Stimulated activated CD8-positive, alpha-beta memory T cell treated with anti-CD3 and anti-CD28 coated beads, Interleukin-12 subunit alpha, Interleukin-12 subunit beta, amount 100 ng/mL, for 24 hours (primary cell): ENCODE measurements around the gene SPECC1L.
"Not testable (repeated sequence)": the region's sequence is repeated elsewhere in the genome, so short reads cannot be mapped to it uniquely, and the experiment has no call there.

ENCODE experiments used
- DNase-seq: peaks from one replicate; pipeline ENCODE4 v3.0.0-alpha.2; 2020; ENCODE audit errors: extremely low read depth

The SPECC1L gene

DNA sequence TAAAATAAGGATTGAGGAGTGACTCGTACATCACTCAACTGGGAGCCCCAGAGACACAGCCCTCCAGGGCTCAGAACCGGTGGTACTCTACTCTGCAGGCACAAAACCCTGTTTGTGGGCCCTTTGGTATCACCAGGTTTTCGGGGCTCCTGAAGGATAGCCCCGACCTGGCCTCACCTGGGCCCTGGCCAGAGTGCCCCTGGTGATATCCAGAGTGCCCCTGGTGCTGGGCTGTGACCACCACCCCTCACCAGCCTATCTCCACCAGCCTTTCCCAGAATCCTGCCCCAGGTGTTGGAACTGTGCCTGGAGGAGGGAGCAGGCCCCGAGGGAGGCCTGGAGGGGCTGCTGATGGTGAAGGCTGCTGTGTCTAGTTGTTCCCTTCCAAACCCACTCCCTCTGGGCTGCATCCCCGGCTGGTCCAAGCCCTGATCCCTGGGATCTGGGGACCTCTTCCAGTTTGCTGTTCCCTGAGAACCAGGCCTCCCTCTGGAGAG is 23.6 kb upstream of the SPECC1L start:
- DNase-seq = no peak

- DNase-seq = no peak
Measured at GRCh38 chr22:24247564-24248344, 22.9 kb upstream of the SPECC1L start.

DNA sequence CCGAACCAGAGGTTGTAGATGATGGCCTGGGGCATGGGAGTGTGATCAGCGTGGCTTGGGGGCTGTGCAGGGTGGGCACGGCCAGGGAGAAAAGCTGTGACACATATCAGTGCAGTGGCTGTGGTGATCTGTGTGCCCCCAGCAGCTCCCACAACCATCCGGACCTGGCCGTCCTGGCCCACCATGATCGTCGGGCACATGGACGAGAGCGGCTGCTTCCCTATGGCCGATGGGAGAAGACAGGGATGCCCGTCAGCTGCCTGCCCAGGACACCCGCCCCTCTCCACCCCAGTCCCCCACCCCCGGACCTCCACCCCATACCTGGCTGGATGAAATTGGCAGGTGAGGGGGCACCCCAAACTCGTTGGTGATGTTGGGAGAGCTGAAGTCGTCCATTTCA is 22.0 kb upstream of the SPECC1L start:
- DNase-seq = not testable (repeated sequence)

DNA sequence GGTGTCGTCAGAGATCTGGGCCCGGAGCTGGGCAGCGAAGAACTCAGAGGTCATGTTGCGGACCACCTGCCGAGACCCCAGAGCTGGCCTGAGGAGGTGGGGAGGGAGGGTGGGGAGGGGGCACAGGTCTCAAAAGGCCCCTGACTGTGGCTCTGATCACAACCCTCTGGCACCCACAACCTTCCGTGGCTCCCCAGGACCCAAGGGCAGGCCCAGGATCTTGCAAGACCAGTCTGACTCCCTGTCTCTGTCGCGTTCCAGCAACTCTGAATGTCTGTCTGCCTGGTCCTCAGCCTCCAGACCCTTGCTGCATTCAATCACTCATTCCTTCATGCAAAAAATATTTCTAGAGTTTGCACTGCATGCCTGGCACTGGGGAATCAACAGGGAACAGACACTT is 21.2 kb upstream of the SPECC1L start:
- not testable (repeated sequence) for DNase-seq

GRCh38 chr22:24251286-24251685 is 19.3 kb upstream of the SPECC1L start:
- not testable (repeated sequence) for DNase-seq

DNA sequence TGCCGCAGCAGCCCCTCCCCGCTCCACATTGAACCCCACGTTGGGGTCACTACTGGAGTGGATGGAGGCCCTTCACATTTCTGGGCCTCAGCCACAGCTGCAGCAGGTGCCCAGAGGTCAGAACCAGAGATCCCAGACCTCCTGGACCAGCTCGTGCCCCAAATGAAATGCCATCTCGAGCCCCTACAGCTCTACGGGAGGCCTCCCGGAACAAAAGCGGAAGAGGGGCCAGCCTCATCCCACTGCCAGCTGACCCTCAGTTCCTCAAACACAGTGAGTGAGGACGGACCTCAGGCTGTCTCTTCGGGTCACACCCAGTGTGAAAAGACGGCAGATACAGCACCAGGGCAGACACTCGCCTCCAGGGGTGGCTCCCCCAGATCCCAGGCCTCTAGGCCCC is 17.5 kb upstream of the SPECC1L start:
- not testable (repeated sequence) for DNase-seq

DNA sequence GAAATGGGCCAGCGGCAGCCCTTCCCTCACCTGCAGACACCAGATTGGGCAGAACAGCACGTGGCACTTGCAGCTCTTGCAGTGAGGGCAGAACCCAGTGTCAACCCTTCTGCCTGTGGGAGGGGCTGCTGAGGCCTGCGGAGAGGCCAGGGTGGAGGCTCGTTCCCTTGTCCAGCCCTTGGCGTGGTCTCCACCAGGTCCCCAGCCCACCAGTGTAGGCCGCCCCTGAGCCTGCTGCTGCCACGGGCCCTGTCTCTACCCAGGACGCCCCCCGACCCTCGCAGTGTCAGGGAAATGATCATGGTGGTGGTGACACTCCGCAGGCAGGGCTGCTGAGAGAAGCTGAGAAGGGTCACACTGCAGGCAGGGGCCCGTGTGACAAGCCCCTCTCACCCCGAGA is 14.5 kb upstream of the SPECC1L start:
- not testable (repeated sequence) for DNase-seq

GRCh38 chr22:24256736-24257135 is 13.9 kb upstream of the SPECC1L start:
- DNase-seq = not testable (repeated sequence)

- peak; percentile 20 for DNase-seq
Measured at GRCh38 chr22:24259459-24259858, 11.2 kb upstream of the SPECC1L start.

DNA sequence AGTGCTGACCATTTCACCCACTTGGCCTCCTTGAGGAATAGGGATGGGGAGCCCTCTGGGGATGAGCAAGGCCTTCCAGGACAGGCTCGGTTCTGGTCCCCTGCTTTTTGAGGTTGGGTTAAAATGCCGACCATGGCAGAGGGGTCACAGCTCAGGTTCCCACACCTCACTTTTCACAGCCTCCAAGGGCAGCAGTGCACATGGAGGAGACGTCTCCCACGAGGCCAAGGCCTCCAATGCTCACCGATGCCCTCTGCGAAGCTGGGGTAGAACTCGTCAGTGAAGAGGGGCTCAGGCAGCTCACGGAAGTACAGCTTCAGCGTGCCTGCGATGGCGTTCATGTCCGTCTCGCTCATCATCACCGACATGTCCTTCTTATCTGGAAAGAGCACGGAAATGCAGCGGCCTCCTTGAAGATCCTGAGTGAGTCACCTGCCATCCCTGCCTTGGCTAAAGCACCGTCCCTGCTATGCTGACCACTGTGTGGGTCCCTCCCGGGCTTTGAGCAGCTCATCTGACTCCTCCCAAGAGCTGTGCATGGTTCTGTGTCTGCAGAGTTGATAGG is 8.4 kb upstream of the SPECC1L start:
- DNase-seq = not testable (repeated sequence)

- DNase-seq = not testable (repeated sequence)
Measured at GRCh38 chr22:24263479-24263878, 7.2 kb upstream of the SPECC1L start.

DNA sequence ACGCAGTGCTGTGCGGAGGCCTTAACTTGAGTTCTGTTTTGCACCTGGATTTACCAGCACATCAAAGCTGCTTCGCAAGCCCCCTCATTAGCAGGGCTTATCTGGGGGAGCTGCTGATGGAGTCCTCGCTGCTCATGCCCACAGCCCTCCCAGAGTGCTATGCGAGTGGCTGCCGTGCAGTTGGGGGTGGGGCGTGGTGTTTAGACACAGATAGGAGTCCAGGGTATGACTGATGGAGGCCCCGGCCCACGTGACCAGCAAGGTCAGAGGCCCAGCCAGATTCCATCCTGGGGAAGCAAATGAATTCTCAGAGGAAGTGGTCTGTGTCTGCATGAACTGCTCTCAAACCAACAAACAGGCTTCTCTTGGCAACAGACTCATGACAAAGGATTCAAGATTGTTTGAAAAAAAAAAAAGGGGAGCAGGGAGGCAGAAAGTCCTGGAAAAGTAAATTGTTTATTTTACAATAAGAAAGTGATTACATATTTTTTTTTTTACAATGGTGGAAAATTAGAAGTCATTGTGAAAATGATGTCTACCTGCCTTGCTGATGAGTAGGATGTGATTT is 6.2 kb upstream of the SPECC1L start:
- DNase-seq = not testable (repeated sequence)

DNA sequence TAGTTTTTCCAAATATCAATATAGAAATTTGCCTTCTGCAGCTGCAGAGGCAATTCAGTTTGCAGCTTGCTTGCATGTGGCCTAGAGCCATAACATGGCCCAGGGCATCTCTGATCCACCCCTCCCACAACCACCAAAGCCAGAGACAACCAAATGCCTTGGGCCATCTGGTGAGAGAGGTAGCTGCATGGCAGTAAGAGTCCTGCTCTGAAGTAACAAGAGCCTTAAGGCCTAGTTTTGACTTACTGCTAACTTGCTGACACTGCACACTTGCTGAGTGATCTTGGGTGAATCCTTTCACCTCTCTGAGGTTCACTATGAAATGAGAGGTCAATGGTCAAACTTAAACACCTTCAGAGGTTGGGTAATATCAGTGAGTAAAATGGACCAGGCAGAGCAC is 4.9 kb upstream of the SPECC1L start:
- no peak for DNase-seq

GRCh38 chr22:24266495-24266894 is 4.1 kb upstream of the SPECC1L start:
- not testable (repeated sequence) for DNase-seq

DNA sequence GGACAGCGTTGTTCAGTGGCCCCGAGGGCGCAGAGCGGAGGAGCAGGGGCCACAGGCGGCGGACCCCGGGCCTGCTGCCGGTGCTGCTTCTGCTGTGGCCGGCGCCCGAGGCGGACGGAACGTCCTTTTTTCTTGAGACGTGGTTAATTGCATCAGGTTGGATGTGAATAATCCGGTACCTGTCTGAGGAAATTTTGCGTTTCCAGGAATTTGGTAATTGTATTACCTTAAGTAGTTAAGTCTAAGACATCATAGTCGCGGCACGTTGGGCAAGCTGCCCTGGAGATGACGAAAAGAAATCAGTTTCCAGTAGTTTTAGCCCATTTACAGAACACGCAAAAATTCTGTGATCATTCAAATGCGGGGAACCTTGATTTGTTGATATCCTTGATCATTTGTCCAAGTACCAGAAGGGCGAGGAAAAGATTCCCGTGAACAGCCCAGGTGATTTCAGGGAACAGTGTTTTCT is 789 bp downstream of the SPECC1L start:
- no peak for DNase-seq

- not testable (repeated sequence) for DNase-seq
Measured at GRCh38 chr22:24273031-24273430, 2.4 kb downstream of the SPECC1L start.

DNA sequence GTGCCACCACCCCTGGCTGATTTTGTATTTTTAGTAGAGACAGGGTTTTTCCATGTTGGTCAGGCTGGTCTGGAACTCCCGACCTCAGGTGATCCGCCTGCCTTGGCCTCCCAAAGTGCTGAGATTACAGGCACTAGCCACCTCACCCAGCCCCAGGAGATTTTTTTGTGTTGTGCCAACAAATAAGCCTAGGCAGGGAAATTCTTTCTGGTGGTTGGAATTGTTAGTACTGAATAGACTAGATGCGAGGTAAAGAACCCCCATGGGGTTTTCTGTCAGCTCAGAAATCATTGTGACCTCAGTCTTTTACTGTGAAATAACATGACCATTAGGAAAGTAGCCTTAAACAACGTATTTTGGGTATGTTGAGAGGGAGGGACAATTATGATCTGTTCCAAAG is 3.3 kb downstream of the SPECC1L start:
- not testable (repeated sequence) for DNase-seq

GRCh38 chr22:24274696-24275405 is 4.2 kb downstream of the SPECC1L start:
- not testable (repeated sequence) for DNase-seq

- DNase-seq = not testable (repeated sequence)
Measured at GRCh38 chr22:24280363-24280762, 9.7 kb downstream of the SPECC1L start.

DNA sequence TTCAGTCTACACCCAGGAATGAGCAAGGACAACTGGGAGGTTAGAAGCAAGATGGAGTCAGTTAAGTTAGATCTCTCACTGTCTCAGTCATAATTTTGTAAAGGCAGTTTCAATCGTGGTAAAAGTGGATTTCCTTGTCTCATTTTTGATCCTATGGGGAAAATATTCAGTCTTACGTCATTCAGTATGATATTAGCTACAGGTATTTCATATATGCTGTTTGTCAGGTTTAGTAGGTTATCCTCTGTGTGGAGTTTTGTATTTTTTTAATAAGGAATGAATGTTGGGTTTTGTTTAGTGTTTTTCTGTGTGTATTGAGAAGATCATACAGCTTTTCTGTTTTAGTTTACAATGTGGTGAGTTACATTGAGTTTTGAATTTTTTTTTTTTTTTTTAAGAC is 11.8 kb downstream of the SPECC1L start:
- no peak for DNase-seq

DNA sequence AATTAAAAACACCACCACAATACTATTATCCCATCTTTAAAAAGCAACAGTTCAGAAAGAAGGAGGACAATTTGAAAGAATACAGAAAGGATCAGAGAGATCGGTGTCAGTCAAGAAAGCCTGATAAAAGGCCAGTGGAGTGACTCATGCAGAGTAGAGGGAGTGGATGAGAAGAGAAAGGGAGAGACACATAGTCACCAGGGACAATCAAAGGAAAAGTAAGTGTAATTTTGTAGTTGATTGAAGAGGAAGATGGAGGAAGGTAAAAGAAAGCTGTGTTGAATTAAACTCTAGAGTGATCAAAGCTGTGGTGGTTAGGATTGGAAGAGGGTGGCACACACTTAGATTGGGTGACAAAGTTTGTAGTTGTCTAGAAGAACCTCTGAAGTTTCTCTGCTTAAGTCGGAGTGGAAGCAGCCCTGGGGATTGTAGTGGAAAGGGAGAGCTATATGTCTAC is 14.1 kb downstream of the SPECC1L start:
- DNase-seq = no peak

- DNase-seq = no peak
Measured at GRCh38 chr22:24285245-24285644, 14.6 kb downstream of the SPECC1L start.
